GM19023 (cell line): ENCODE results near the gene B9D2.

Experiments
- ATAC-seq: cut with Tn5 transposase; IDR thresholded peaks from one replicate; pipeline ENCODE4 v1.9.1; 2021; ENCODE audit warnings: mild to moderate bottlenecking, moderate library complexity; ENCODE audit not compliant: unreplicated experiment

Gene B9D2

GRCh38 chr19:41330481-41330880, 33.5 kb downstream of the B9D2 start:
- no peak for ATAC-seq

GRCh38 chr19:41328842-41329225, 35.1 kb downstream of the B9D2 start:
- ATAC-seq = no peak

DNA sequence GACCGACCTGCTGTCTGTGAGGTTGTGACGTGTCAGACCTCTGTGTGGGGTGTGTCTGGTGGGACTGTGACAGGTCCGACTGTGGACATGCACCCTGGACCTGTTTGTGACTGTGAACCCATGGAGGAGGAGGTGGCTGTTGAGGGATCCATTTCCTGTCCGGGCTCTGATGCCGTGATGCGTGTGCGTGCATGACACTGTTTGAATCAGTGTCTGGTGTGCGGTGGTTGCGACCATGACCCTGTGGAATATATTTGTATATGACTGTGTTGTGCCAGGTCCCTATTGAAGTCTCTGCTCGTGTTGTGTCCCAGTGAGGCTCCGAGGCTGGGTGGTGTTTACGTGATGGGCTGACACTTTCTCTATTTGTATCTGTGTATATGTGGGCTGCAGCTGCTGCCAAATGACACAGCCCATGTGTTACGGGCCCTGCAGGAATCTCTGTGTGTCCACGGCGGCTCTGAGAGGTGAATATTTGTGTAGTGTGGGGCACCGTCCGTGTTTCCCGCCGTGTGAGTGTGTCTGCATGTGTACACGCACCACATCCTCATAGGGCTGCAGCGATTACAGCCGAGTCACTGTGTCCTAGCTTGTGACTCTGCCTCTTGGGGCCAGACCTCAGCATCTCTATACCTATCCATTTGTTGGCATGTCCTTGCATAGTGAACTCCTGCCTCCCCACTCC, 35.6 kb downstream of the B9D2 start:
- no peak for ATAC-seq

GRCh38 chr19:41327576-41328156, 36.3 kb downstream of the B9D2 start:
- peak; percentile 48 for ATAC-seq

DNA sequence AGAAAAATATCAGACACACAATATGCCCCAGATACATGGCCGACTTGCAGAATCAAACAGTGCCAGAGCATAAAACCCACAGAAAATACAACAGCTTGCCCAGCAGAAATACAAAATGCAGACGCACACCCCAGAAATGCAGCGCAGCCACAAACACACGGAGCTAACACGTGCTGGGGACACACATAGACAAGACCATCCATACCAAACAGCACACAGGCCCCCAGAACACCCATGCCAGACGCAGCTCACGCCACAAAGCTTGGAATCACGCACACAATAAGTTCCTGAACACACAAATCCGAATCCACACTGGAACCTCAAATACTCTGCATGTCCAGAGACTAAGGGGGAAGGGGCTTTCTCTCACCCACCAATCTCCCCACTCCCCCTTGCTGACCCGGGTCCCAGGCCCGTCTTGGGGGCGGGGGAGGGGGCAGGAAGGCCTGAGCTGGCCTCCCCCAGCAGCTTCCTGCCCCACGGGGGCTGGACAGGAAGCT, 36.8 kb downstream of the B9D2 start:
- ATAC-seq = no peak

DNA sequence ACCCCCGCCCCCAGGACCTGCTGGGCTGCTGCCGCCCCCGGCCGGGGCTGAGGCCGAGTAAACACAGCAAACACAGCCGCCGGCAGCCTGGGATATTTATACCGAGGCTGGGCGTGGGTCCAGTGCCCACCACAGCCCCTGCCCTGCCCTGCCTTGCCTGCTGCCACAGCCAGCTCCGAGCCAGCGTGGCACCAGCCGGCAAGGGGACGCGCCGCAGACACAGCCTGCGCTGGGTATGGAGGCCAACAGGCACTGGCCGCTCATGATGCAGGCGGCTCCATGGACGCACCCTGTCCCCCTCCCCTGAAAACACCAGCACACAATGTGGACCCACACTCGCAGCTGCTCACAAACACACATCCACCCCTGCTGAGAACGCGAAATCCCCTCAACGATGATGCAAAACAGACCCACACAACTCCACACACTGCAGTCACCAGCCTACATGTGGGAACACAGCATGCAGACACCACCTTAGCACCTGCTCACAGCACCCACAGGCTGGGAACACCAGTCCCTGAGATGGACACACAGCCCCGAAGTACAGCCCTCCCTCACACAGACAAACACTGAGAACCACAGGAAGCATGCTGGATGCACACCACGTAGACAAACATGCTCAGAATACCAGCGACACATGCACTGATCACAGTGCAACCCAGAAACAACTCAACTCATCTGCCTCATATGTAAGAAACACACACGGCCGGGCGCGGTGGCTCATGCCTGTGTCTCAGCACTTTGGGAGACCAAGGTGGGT, 37.8 kb downstream of the B9D2 start:
- ATAC-seq = no peak

- no peak for ATAC-seq
These were observed 38.4 kb downstream of the B9D2 start for GRCh38 chr19:41325640-41325946.

GRCh38 chr19:41324921-41325639, 38.9 kb downstream of the B9D2 start:
- no peak for ATAC-seq

DNA sequence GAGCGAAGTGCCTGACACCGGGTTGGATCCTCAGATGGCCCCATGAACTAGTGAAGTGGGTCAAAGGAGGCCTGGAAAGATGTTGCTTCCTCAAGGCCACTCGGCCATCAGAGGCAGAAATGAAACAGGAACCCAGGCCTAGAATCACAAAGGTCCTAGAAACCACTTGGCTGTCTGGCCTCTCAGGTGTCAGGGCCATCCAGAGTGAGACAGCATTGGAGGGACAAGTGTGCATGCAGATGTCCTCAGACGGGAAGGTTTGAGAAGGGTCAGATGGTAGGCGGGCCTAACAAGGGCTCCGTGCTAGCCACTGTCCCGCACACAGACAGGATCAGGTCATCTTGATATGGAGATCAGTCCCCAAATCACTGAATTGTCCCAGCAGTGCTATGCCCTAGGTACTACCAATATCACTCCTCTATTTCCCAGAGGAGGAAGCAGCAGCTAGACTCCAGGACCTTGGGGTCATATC, 39.7 kb downstream of the B9D2 start:
- ATAC-seq = no peak

GRCh38 chr19:41323430-41324125, 40.4 kb downstream of the B9D2 start:
- no peak for ATAC-seq

GRCh38 chr19:41323023-41323422, 40.9 kb downstream of the B9D2 start:
- ATAC-seq = no peak

- ATAC-seq = no peak
These were observed 41.5 kb downstream of the B9D2 start for GRCh38 chr19:41322451-41322850.

DNA sequence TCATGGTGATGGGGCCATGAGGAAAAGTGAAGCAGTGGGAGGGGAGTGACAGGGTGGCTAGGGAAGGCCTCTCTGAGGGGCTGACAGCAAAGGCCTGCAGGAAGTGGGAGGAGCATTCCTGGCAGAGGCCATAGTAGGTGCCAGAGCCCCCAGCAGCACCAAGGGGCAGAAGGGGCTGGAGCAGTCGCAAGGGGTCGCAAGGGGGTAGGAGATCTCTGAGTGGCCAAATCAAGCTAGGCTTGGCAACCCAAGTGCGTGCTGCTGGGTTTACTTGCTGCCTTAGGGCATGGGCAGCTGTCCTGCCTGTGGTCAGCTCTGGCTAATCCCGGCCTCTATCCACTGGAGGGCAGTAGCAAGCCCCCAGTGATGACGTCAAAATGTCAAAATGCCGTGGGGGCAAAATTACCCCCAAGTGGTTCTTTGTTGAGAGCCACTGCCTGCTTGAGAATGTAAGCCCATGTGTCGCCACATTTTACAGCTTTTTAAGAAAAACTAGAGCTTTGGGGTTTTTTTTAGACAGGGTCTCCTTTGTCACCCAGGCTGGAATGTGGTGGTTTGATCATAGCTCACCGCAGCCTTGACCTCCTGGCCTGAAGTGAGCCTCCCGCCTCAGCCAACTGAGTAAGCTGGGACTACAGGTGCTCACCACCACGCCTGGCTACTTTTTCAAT, 42.2 kb downstream of the B9D2 start:
- ATAC-seq = no peak

DNA sequence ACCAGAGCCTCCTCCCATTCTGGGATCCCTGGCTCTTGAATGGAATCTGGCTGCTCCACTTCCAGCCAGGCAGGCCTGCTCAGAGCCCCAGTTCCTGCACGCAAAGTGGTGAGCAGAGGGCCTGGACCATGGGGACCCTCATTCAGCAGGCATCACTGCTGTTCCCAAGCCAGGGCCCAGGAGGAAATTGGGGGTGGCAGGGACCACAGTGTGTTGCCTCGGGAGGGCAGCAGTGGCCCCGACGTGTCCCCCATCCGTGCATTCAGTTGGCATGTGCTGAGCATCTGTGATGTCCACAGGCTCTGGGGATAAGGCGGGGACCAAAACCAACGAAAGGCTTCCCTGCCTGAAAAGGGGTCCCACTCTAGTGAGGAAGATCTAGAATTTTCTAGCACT, 42.7 kb downstream of the B9D2 start:
- no peak for ATAC-seq

- no peak for ATAC-seq
These were observed 43.4 kb downstream of the B9D2 start for GRCh38 chr19:41320568-41320967.

DNA sequence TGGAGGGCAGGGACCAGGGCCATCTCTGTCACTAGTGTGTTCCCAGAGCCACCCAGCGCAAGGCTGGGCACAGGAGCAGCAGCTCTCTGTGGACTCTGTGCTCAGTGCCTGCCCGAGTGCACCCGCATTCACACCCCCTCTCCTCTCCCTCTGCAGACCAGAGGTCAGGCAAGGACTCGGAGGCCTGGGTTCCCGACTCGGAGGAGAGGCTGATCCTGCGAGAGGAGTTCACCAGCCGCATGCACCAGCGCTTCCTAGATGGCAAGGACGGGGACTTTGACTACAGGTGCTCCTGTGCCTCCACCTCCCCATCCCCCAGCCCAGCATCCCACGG, 43.8 kb downstream of the B9D2 start:
- no peak for ATAC-seq

GRCh38 chr19:41319500-41320184, 44.3 kb downstream of the B9D2 start:
- ATAC-seq = no peak

- no peak for ATAC-seq
These were observed 45.1 kb downstream of the B9D2 start for GRCh38 chr19:41318696-41319499.

DNA sequence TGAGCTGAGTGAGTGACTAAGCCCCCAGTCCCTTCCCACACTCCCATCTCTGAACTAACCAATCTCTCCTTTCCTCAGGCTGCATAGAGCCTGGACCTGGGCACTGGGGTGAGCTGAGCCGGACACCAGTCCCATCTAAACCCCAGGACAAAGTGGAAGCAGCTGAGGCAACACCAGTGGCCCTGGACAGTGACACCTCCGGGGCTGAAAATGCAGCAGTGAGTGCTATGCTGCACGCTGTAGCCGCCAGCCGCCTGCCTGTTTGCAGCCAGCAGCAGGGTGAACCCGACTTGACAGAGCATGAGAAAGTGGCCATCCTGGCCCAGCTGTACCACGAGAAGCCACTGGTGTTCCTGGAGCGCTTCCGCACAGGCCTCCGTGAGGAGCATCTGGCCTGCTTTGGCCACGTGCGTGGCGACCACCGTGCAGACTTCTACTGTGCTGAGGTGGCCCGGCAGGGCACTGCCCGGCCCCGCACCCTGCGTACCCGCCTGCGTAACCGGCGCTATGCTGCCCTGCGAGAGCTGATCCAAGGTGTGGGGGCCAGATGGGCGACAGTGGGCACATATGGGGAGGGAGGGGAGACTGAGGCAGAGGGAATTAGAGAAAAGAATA, 47.5 kb downstream of the B9D2 start:
- no peak for ATAC-seq
